Stimulated activated CD4-positive, alpha-beta T cell treated with anti-CD3 and anti-CD28 coated beads, Interleukin-4, amount 100 ng/mL, for 24 hours (primary cell): ENCODE measurements around the gene SELENON.
A peak's percentile ranks its signal among the peaks of the same experiment; 100 is the strongest.

Source experiments
- DNase-seq: peaks from one replicate; pipeline ENCODE4 v3.0.0-alpha.2; 2020

The SELENON gene

DNA sequence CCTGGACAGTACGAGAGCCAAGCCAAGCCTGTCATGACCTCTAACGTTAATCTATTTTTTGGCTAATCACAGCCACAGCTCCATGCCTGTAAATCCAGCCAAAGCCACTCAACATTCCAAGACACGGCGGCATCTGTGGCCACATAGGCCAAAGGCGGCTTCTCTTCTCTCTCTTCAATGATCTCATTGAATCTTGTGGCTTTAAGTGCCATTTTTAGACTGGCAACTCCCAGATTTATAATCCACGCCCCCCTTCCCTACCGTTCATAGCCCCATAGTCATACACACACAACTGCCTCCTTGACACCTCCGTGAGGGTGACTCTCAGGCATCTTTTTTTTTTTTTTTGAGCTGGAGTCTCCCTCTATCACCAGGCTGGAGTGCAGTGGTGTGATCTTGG is 5.7 kb upstream of the SELENON start:
- no peak for DNase-seq

DNA sequence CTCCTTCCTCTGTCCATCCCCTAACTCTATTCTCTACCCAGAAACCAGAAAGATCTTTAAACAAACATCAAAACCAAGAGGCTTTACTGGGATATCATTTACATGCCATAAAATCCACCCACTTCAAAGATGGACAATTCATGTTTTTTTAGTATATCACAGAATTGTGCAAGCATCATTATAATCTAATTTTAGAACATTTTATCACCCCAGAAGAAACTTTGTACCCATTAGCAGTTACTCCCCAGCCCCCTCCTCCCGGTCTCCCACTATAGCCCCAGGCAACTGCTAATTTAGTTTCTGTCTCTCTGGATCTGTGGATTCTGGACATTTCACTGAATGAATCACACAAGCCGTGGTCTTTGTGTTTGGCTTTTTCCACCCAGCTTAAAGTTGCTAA is 4.8 kb upstream of the SELENON start:
- no peak for DNase-seq

DNA sequence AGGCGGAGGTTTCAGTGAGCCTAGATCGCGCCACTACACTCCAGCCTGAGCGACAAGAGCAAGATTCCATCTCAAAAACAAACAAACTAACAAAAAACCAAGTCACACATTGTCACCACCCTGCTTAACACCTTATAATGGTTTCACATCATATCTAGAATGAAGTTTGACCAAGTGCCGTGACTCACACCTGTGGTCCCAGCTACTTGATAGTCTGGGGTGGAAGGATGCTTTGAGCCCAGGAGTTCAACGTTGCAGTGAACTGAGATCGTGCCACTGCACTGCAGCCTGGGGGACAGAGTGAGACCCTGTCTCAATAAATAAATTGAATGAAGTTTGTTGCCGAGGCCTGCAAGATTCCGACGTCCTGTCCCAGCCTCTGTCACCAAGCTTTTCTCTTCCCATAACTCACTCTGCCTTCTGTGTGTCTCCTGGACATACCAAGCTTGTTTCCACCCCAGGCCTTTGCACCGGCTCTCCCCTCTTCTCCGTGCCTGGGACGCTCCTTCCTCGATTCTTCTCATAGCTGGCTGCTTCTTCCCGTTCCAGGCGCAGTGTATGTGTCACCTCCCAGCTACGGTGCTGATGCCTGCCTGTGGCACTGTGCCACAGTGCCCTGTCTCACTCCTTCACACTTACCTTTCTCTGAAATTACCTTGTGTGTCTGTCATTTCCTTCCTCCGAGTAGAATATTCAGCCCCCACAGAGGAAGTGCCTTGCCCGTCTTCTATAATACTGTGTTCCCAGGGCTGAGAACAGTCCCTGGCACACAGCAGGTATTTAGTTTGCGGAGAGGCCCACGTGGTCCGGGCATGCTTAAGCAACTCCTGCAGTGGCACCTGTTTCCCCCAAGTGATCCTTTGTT is 3.8 kb upstream of the SELENON start:
- DNase-seq: peak; percentile 29

DNA sequence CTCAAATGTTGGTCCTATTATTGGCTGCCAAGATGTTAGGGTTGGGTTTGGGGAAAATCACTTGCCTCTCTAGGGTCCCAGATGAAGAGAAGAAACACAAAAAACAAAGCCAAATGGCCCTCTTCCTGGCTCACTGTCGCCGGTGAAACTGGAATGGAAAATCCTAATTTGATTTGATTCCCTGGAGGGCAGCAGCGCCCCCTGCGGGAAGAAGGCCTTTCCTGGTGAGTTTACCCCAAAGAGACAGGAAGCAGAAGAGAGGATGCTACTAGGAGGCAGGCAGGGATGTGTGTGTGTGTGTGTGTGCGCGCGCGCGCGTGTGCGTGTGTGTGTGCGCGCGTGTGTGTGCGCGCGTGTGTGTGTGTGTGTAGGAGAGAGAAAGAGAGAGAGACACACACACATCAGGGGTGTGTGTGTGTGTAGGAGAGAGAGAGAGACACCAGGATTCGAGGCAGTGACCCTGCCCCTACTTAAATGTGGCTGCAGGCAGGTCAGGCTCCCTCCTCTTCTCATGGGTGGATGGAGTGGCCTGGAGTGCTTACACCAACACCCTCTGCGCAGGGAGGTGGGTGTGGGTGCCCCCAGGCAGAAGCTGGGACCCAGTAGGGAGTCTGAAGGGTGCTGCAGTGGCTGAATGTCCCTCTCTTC is 3.1 kb upstream of the SELENON start:
- DNase-seq: peak; percentile 89

DNA sequence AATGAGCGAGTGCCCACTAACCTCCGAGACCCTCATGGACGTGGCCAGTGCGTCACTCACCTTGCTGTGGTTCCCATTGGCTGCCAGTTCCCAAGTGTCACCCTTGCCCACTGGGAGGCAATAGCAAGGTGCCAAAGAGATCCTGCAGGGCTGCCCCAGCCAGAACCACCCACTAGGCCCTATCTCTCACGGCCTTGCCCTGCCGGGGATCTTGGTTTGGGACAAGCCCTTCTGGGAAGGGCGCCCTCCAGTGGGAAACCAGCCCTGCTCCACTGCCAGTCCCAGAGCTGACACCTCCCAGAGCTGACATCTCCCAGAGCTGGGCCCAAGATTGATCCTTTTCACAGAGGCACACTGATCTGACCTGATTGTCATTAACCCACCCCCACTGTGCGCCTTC is 2.1 kb upstream of the SELENON start:
- DNase-seq: peak; percentile 39

DNA sequence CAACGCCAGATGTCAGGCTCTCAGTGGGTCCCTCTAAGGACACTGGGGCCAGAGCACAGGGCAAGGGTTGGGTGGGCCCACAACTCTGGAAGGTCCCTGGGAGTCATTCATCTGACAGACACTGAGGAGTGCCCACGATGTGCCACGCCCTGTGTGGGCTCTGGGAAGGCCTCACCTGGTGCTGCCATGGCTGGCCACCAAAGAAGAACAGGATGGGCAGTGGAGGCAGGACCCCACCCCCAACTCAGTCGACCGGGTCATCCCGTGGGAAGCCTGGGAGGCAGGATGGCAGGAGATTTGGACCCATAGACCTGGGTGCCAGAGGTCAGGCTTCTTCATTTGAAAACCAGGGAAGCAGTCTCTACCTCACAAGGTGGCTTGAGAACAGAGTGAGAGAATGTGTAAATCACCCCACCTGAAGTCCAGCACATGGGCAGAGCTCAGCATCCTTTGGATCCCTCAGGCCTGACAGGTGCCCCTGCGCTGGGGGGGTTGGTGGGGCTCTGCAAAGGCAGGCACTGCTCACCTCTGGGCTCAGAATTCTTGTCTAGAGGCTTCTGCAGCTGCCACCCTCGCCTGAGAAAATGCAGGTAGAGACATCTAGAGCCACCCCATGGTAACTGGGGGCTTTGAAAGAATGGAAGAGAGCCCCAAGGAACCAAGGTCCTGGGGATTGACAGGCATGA is 1.2 kb upstream of the SELENON start:
- no peak for DNase-seq

DNA sequence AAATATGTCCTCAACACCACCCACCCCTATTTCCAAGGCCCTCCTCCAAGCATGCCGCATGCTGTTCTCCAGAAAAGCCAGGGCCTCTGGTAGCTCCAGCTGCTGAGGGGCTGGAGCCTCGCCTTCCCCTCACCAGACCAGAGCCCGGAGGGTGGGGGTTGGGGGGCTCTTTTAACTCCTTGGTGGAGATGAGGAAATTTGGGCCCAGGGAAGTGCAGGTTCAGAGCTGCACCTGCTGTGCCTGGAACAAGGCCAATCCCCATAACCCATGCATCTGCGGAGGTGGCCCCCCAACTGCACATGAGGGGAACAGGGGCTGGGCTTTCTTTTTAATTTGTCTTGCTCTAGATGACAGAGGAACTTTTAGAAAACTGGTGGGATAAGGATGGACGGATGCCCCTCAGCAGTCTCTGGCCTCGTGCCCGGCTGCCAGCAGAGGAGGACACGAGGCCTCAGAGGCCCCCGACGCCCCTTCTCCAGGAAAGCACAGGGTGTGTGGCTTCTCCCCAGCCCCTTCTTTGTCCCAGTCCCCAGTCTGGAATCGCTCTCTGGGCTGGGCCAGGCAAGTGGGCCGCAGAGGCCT is 550 bp upstream of the SELENON start:
- DNase-seq: no peak

DNA sequence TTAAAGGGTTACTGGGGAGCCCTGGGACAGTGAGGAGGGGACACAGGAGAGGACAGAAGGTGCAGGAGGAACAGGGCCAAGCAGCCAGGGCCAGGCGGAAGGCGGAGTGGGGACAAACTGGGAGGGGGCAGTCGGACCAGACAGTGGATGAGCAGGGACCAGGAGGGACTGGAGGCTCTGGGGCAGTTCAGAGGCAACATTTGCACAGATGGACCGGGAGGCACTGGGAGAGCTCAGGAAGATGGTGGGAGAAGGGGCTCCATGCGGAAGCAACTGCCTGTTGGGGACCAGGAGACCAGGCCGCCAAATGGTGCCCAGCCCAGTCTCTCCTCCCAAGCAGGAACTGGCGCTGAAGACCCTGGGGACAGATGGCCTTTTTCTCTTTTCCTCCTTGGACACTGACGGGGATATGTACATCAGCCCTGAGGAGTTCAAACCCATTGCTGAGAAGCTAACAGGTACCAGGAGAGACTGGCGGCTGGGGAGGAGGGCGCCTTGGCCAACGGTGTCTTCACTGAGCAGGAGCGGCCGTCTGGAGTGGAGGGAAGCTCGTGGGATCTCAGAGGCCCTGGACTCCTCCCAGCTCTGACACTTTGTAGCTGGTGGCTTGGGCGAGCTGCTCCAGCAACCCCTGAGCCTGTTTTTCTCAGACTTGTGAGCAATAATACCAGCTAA is 847 bp downstream of the SELENON start:
- DNase-seq: no peak

DNA sequence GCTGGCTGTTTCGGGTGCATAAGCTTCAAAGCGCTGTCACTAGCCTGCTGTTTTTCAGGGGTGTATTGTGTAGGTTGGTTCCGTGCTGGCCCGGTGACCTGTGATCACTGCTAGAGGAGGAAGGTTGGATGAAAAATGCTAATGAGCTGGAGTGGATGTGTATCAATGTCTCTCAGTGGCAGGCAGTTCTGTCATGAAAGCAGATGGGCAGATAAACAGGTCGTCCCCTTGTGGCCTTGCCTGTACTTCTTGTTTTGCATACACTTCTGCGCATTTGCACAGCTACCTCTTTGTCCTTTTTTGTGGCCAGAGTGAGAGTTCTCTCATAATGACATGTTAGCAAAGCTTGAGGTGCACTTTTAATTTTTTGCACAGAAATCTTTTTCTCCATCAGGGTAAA is 2.9 kb downstream of the SELENON start:
- DNase-seq: no peak

DNA sequence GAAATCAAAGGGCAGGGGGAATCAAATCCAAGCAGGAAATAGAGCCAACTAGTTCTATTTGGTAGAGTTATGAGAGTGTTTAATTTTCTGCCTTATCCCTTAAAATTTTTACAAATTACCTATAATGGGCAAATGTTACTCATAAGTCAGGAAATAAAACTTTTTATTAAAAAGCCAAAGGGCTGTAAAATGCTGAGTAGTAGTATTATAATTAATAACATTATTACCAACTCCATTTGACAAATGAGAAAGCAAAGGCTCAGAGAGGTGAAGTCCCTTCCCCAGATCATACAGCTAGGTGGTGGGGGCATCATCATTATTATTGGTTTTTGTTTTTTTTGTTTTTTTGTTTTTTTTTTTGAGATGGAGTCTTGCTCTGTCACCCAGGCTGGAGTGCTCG is 3.4 kb downstream of the SELENON start:
- DNase-seq: no peak

DNA sequence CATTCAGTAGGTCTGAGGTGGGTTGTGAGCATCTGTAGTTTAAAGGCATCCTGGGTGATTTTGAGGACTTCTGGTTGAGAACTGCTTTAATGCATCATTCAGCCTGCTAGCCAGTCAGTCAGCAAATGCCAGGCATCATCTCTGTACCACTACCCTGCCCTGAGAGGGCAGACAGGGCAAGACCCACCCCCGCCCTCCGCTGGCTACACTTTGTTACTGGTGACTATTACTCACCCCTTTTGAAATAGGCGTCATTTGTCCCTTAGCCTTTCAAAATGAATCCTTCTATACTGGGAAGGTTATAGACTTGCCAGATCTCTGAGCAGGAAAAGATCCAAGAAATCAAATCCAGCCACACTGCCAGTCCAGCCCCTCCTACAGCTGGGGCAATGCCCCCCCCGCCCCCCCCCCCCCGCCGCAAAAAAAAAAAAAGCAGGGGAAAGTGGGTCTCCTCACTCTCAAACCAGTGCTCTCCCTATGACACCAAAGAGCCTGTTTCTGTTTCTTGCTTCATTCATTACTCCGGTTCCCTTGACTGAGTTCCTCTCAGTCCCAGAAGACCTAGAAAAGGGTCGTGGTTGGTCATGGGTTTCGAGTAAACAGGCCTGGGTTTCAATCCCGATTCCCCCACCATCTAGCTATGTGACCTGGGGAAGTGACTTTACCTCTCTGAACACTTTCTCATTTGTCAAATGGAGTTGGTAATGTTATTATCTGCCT is 4.4 kb downstream of the SELENON start:
- no peak for DNase-seq

DNA sequence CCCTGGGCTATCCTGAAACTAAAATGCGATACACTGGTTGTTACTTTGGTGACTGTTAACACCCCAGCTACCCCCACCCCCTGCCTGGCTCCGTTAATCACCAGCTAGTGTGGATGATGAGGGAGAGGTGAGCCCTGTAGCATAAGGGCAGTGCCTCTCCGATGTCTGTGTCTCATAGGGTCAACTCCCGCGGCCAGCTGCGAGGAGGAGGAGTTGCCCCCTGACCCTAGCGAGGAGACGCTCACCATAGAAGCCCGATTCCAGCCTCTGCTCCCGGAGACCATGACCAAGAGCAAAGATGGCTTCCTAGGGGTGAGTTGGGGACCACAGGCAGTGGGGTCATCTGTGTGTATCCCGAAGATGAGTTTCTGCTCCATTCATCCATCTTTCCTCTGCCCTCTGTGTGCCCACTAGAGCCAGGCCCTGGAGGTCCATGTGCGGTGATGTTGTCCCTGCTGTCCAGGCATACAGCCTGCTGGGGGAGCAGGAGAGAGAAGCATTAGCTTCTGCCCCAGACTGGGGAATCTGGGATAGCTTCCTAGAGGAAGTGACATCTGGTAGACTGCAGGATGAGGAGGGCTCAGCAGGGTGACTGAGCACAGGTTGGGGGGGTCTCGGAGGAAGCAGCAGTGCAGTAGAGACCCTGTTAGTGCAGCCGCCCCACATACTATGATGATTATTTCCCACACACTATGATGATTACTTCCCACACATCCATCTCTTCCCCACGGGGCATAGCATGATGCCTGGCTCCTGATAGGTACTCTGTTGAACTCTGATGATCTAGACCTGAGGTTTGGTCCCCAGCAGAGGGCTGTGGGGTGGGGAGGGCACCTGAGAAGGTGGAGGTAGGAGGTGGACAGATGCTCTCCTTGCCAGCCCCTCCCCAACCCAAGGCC is 5.2 kb downstream of the SELENON start:
- no peak for DNase-seq

DNA sequence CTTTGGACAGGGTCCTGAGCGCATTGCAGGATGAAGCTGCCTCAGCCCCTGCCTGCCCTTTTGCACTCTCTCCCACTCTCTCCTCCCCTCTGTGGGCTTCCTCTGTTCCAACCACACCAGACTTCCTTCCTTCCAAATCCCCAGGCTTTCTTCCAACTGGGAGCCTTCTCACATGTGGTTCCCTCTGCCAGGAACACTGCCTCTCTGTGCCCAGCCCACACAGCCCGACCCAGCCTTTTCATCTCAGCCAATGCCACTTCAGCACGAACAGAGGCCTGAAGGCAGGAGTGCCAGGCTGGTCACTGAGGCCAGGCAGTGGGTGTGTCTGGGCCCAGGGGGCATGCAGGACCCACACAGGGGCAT is 5.9 kb downstream of the SELENON start:
- no peak for DNase-seq

DNA sequence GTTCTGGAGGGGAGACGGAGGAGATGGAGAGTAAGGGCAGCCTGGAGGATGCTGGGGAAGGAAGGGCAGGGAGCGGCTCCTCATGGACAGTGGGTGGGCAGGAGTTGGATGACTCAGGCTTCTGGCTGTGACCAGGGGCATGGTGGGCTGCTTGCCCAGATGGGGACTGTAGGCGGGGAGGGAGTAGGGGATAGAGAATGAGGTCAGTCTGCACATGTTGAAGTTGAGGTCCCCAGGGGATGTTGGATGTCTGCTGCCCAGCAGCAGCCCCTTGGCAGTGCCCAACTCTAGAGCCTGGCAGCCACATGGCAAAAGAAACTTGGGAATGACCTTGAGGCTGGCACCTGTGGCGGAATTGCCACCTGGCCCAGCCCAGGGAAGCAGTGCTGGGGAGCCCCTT is 6.4 kb downstream of the SELENON start:
- no peak for DNase-seq

DNA sequence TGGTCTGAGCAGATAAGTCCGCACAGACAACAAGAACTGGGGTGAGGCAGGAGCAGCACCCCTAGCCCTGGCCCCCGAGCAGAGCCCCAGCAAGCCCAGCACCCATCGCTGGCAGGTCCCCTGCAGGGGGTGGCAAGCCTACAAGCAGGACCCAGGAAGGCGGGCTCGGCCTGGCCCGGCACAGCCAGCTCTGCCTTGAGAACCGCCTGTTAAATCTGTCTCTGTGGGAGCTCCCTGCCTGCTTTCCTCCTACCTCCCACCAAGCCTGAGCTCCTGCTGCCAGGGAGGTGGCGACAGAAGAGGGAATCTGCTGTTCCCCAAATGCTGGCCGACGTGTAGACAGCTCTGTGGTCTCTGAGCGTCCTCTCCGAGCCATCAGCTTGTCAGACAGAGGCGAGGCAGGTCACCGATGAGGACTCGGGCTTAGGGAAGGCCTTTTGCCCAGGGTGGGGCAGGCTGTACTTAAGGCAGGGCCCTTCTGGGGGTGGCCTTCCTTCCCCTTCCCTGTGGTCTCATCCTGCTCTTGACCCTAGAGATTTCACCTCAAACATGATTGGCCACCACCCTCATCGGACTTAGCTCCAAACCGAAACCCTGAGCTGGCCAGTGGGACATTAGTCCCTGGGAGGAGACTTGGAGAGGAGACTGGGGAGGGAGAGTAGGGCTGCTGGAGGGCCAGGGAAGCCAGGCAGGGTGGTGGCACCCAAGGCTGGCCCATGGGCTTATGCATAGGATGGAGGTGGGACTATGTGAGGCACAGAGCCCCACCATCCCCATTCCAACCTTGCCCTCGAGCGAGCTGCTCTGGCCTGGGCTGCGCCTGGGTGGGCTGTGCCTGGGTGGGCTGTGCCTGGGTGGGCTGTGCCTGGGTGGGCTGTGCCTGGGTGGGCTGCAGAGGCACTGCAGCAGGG is 7.7 kb downstream of the SELENON start:
- no peak for DNase-seq

DNA sequence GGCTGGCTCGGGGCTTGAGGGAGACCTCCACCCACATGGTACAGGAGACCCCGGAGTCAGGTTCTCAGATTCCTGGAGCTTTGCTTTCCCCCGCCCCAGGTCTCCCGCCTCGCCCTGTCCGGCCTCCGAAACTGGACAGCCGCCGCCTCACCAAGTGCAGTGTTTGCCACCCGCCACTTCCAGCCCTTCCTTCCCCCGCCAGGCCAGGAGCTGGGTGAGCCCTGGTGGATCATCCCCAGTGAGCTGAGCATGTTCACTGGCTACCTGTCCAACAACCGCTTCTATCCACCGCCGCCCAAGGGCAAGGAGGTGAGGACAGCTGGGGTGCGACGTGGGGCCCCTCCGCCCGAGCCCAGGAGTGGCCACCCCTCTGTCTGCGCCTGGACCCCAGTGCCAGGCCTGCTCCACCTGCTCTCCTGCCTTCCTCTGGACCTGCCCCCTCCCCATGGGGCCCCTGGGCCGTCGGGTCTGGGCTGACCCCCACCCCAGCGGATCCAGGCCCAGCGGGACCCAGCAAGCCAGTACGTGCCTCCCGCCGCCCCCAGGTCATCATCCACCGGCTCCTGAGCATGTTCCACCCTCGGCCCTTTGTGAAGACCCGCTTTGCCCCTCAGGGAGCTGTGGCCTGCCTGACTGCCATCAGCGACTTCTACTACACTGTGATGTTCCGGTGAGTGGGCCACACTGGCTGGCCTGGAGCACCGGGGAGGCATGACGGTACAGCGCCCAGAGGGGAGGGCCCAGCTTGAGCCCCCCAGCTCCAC is 8.7 kb downstream of the SELENON start:
- DNase-seq: no peak

DNA sequence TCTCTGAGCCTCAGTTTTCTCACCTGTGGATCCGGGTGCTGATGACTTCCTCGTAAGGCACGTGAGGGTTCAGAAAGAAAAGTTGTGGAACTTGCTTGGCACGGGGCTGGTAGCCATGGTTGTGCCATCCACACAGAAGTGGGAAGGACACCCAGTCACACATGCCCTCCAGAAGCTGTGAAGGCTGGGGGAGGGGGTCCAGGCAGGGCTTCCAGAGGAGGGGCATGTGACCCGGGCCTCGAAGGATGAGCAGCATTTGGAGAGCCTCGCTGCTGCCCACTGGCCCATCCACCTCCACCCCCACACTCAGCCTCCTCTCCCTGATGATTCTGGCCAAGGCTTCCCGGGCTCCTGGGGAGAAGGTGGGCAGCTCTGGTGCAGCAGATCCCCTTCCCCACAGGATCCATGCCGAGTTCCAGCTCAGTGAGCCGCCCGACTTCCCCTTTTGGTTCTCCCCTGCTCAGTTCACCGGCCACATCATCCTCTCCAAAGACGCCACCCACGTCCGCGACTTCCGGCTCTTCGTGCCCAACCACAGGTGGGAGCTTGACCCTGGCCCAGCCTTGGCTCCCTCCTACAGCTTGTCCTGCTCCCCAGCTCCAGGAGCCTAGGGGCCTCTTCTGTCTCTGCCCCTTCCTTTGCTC is 9.4 kb downstream of the SELENON start:
- no peak for DNase-seq

DNA sequence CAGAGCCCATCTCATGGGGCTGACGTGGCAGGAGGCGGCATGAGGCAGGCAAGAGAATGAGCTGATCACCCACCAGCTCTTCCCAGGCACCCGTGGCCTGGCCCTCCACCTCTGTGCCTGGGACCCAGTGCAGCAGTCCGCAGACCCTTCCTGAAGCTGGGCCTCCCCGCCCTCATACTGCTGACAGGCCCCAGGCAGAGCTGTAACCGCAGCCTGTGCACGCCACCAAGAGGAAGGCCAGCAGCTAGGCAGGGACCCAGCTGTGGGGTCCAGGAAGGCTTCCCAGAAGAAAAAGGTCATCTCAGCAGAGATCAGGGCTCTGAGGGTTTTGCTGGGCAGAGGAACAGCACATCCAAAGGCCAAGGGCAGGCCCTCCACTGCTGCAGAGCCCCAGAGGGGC is 9.9 kb downstream of the SELENON start:
- DNase-seq: no peak
